ENCODE results near the gene NLN.
"Not testable (repeated sequence)": the region's sequence is repeated elsewhere in the genome, so short reads cannot be mapped to it uniquely, and the experiment has no call there.

NLN gene

DNA sequence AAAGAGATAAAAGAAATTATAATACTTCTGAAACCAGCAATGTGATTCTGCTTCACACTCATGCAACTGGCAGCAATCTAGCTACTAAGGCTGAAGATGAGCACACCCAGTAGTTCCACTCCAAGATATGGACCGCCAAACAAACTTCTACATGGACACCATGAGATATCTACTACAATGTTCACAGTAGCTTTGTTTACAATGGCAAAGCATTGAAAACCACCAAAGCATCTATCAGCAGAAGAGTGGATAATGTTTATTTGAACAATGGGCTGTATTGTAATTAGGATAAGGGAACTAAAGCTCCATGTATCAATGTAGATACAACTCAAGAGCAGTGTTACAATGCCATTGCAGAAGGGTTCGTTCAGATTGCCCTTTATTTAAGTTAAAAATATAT is 113.2 kb downstream of the NLN start:
- no peak for DNase-seq

DNA sequence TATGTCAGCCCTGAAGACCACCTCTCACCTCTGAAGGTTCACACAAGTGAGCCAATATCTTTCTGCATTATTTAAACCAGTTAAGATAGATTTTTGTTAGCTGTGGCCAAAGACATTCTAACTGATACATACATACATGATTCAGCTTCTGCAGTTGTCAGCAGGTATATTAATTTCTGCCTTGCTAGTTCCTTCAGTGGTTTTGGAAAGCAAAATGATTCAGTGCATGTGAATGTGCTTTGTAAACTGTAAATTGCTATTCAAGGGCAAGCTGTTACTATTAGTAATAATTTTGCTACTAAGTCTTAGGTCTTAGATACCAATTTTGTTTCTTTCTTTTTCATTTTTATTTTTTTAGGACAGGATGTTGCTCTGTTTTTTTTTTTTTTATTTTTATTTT is 115.1 kb downstream of the NLN start:
- no peak for DNase-seq

DNA sequence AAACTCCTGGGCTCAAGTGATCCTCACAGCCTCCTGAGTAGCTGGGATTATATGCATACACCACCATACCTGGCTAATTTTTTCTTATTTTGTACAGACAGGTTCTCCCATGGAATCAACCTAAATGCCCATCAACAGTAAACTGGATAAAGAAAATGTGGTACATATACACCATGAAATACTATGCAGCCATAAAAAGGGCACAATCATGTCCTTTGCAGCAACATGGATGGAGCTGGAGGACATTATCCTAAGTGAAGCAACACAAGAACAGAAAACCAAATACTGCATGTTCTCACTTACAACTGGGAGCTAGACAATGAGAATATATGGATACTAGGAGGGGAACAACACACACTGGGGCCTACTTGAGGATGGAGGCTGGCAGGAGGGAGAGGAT is 117.2 kb downstream of the NLN start:
- not testable (repeated sequence) for DNase-seq

- no peak for DNase-seq
Measured at GRCh38 chr5:65840071-65840470, 118.1 kb downstream of the NLN start.

- DNase-seq: not testable (repeated sequence)
Measured at GRCh38 chr5:65844763-65845162, 122.8 kb downstream of the NLN start.

DNA sequence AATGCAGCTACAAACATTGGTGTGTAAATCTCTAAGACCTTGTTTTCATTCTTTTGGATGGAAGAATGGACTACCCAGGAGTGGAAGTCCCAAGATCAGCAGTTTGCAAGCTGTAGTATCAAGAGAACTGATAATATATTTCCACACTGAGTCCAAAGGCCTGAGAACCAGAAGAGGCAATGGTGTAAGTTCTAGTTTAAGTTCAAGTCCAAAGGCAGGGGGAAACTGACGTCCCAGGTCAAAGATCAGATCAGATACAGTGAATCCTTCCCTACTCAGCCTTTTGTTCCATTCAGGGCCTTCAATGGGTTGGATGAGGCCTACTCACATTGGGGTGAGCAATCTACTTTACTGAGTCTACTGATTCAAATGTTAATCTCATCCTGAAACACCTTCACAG is 124.1 kb downstream of the NLN start:
- DNase-seq: no peak

- not testable (repeated sequence) for DNase-seq
Measured at GRCh38 chr5:65847019-65847418, 125.0 kb downstream of the NLN start.

DNA sequence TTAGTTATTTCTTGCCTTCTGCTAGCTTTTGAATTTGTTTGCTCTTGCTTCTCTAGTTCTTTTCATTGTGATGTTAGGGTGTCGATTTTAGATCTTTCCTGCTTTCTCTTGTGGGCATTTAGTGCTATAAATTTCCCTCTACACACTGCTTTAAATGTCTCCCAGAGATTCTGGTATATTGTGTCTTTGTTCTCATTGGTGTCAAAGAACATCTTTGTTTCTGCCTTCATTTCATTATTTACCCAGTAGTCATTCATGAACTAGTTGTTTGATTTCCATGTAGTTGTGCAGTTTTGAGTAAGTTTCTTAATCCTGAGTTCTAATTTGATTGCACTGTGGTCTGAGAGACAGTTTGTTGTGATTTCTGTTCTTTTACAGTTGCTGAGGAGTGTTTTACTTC is 127.9 kb downstream of the NLN start:
- DNase-seq: not testable (repeated sequence)

DNA sequence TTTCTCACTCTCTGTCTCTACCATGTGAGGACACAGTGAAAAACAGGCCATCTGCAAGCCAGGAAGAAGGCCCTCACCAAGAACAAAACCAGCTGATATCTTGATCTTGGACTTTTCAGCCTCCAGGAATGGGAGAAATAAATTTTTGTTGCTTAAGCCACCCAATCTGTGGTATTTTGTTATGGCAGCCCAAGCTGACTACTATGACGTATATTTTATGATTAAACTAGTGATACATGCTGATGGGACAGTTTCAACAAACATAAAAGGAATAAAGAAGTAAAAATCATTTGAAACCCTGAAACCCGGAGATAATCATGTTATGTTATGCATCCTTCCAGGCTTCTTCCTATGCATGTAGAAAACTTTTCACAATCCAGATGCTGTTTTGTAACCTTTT is 132.9 kb downstream of the NLN start:
- no peak for DNase-seq

GRCh38 chr5:65855766-65856315 is 133.8 kb downstream of the NLN start:
- DNase-seq: no peak

DNA sequence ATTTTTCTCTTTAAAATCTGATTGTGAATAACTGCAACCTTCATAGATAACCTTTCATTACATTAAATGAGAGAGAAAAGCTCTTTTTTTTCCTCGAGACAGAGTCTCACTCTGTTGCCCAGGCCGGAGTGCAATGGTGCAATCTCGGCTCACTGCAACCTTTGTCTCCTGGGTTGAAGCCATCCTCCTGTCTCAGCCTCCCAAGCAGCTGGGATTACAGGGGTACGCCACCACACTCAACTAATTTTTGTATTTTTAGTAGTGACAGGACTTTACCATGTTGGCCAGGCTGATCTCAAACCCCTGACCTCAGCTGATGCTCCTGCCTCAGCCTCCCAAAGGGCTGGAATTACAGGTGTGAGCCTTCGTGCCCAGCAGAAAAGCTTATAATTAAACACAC is 134.5 kb downstream of the NLN start:
- DNase-seq: no peak

GRCh38 chr5:65858316-65858715 is 136.3 kb downstream of the NLN start:
- no peak for DNase-seq

DNA sequence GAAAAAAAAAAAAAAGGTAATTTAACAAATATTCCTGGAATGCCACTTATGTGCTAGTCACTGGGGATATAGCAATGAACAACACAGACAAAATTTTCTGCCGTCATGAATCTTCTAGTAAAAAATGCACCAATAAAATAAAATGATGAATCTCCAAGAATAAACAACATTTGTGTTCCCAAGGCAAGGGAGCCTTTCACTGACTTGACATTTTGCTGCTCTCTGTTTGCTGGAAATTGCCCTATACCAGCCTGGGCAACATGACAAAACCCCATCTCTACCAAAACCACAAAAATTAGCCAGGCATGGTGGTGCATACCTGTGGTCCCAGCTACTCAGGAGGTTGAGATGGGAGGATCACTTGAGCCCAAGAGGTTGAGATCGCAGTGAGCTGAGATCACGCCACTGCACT is 139.8 kb downstream of the NLN start:
- no peak for DNase-seq

GRCh38 chr5:65862384-65862783 is 140.4 kb downstream of the NLN start:
- no peak for DNase-seq

GRCh38 chr5:65863747-65864146 is 141.7 kb downstream of the NLN start:
- no peak for DNase-seq

- no peak for DNase-seq
Measured at GRCh38 chr5:65866837-65867521, 145.0 kb downstream of the NLN start.

- no peak for DNase-seq
Measured at GRCh38 chr5:65867542-65868195, 145.7 kb downstream of the NLN start.

GRCh38 chr5:65868509-65868908 is 146.5 kb downstream of the NLN start:
- DNase-seq: no peak

DNA sequence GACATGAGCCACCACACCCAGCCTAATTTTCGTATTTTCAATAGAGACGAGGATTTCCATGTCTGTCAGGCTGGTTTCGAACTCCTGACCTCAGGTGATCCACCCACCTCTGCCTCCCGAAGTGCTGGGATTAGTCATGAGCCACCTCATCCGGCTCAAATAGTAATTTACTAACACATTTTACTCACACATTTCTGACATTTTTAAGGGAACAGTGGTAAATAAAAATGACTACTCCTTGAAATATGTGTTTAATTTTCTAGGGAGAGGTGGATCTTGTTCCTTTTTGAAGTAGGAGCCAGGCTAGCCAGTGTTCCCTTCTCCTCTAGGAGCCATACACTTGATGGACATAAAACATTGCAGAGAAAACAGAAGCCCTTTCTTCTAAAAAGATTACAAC is 149.2 kb downstream of the NLN start:
- DNase-seq: no peak

DNA sequence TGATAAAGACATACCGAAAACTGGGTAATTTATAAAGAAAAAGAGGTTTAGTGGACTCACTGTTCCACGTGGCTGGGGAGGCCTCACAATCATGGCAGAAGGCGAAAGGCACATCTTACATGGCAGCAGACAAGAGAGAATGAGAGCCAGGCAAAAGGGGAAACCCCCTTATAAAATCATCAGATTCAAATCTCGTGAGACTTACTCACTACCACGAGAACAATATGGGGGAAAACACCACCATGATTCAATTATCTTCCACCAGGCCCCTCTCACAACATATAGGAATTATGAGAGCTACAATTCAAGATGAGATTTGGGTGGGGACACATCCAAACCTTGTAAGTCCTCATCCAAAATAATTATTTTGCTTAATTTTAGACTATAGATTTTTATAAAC is 149.8 kb downstream of the NLN start:
- not testable (repeated sequence) for DNase-seq

- no peak for DNase-seq
Measured at GRCh38 chr5:65873181-65873750, 151.3 kb downstream of the NLN start.

- no peak for DNase-seq
Measured at GRCh38 chr5:65874241-65874640, 152.2 kb downstream of the NLN start.

DNA sequence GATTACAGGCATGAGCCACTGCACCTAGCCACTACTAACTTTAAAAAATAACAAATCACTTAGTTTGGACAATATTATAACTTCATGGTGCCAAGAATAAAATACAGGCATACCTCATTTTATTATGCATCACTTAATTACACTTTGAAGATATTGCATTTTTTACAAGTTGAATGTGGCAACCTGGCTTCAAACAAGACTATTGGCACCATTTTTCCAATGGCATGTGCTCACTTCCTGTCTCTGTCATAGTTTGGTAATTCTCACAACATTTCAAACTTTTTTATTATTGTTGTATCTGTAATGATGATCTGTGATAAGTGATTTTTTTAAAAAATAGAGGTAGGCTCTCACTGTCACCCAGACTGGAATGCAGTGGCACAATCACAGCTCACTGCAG is 154.5 kb downstream of the NLN start:
- no peak for DNase-seq

GRCh38 chr5:65876970-65877369 is 155.0 kb downstream of the NLN start:
- DNase-seq: no peak

All from NCI-H526 treated with DMSO at 0.1 percent for 48 hours (cell line).